ENCODE results near the gene ATP5PF. TPM values are rescaled to one million over a fixed set of nuclear protein-coding genes. Genes with fewer than 3 reads are reported as not detected.
"Not testable (repeated sequence)": the region's sequence is repeated elsewhere in the genome, so short reads cannot be mapped to it uniquely, and the experiment has no call there.

ATP5PF gene, protein sequence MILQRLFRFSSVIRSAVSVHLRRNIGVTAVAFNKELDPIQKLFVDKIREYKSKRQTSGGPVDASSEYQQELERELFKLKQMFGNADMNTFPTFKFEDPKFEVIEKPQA
- polyA plus RNA-seq, result 100 to 1,000 TPM; 150 to 435 (median 420) TPM

DNA sequence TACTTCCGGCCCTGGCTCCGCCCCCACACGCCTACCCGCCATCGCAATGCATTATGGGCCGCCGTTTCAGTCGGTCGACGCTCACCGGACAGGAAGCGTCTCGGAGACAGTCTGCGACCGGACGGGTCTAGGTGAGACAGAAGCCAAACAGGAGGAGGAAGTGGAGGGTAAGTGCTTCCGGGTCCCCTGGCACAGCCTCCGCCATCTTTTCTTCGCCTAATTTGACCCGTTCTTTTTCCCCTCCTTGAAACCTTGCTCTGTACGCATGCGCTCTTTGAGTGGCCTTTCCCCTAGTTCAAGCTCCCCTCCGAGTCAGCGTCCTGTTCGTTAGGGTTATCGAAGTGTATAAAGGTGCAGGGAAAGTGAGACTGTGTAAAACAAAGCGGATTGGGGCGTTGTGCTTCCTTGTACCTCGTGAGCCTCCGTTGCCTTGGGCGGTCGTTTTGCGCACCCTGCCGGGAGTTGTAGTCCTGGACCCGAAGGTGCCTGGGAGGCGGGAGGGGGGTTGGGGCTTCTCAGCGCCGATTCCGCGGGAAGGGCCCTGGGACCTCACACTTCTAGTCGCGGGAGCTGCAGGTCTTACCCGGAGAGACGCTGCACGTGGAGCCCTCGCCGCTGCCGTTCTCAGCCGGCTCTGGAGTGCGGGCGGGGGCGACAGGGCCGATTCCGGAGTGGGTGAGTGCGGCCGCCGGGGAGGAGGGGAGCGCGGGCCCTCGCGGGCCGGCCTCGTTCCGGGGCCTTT, at the start of gene ATP5PF, which contains the start of gene GABPA:
Gene ATP5PF (minus strand): TSS at position 1 of the 742 bp plus-strand sequence. CDS start 5,110 bp downstream, outside the sequence.
Gene GABPA (plus strand): TSS at position 69 of the 742 bp plus-strand sequence. CDS start 6,627 bp downstream, outside the sequence.
- peak within 1 kb of the TSS; percentile 90 for H3K27ac ChIP-seq (ENCODE audit: low read depth, low read length)
- WGBS, 3 donors, result 0 to 1% (median 1%) methylated on average over 52 to 64 of the region's 64 CpGs

- WGBS, 3 donors, result 90 to 94% (median 93%) methylated on average over 48 to 52 of the region's 52 CpGs
- not testable (repeated sequence) for H3K27ac ChIP-seq (ENCODE audit: low read depth, low read length)
Observed at GRCh38 chr21:25778126-25778875, 43.6 kb upstream of the ATP5PF start.

GRCh38 chr21:25776440-25776839, 41.7 kb upstream of the ATP5PF start:
- WGBS, 3 donors, result 76 to 85% (median 84%) methylated on average over 4 of the region's 4 CpGs
- no peak overlapping the region for H3K27ac ChIP-seq (ENCODE audit: low read depth, low read length)

DNA sequence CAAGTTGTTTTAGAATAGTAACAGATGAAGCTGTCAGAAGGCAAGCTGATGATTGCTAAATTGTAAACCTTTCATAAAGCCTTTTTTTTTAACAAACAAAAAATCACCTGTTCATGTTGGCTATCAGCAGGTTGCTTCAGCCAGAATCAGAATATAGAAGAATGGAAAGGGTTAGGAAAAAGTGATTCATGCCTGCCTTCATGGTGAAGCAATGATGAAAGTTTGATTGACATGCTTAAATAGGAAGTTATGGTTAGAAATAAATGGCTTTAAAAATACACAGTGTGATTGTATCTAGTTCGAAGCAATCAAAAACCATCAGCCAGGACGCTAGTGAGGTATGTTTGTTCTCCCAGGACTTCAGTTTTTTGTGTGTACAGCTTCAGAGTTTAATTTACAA, 38.0 kb upstream of the ATP5PF start:
- no peak overlapping the region for H3K27ac ChIP-seq (ENCODE audit: low read depth, low read length)
- 21 to 39% (median 35%) methylated on average over 2 of the region's 2 CpGs for WGBS, 3 donors

DNA sequence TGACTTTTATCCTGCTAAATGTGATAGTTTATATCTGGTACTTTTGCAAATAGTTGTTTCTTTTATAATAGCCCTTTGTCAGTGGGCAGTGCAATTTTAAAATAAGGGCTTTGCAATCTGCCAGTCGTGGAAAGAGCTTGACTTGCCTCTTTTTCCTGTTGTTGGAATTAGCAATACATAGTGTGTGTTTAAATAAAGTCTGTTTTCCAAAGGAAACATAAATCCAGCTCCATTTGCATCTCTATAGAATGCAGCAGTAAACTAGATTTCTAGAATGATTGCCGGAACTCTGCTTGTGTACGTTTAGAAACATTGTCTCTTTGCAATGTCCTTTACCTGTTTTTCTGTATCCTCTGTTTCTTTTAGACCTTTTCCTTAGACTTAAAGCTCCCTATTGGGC, 33.2 kb upstream of the ATP5PF start:
- H3K27ac ChIP-seq (ENCODE audit: low read depth, low read length), result no peak overlapping the region
- WGBS, 3 donors, result 83 to 87% (median 87%) methylated on average over 3 of the region's 3 CpGs

DNA sequence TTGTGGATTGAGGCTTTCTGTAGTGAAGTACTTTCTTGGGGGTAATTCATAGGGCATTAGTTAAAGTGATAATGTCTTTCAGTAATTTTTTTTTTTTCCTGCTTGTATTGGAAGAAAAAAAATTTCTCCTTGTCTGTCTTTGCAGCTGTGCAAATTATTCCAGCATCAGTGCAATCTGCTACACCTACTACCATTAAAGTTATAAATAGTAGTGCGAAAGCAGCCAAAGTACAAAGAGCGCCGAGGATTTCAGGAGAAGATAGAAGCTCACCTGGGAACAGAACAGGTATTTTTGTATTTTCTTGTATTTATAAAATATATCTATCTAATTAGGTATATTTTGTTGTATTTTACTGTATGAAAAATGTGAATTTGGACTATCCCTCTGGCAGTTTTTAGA, 29.4 kb upstream of the ATP5PF start:
- 72 to 99% (median 94%) methylated on average over 3 of the region's 3 CpGs for WGBS, 3 donors

GRCh38 chr21:25760677-25761076, 26.0 kb upstream of the ATP5PF start:
- 89 to 95% (median 89%) methylated on average over 1 of the region's 1 CpG for WGBS, 3 donors
- H3K27ac ChIP-seq (ENCODE audit: low read depth, low read length), result no peak overlapping the region

More for the DNA sequence above, 29.4 kb upstream of the ATP5PF start:
- H3K27ac ChIP-seq (ENCODE audit: low read depth, low read length), result no peak overlapping the region

DNA sequence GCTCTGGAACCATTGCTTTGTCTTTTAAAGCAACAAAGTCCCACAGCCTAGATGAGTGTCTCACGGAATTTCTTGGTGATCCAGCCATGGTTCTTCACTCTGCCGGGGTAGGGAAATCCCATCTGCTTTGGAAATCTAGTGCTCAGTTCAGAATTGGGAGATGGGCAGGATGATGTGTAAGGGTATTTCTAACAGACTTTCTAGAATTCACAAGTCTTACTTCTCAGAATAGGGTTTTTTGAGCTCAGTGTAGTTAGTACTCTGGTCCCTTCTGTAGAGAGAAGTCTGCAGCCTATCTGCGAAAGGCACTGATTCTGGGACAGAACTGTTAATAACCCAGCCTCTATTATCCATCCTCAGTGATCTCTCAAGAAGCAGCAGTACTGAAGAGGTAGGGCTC, 25.4 kb upstream of the ATP5PF start:
- 96 to 97% (median 97%) methylated on average over 3 of the region's 3 CpGs for whole genome bisulfite sequencing, 3 donors
- no peak overlapping the region for H3K27ac ChIP-seq (ENCODE audit: low read depth, low read length)

DNA sequence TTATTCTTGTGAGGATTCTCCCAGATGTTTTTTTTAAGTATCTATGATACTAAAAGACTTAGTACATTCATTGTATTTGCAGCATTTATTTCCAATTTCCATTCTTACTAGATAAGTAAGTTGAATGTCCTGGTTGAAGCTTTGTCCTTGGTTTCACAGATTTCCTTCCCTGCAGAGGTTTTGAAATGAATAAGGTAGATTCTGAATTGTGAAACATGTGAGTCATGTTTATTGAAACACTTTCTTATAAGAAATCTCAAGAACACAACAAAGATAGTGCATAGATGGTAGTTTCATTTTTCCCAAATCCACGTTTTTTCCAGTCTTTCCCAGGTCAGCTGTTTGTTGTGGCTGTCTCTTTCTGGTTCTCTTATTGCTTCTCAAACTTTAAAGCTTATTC, 24.9 kb upstream of the ATP5PF start:
- H3K27ac ChIP-seq (ENCODE audit: low read depth, low read length), result no peak overlapping the region
- WGBS, 3 donors, result 65 to 78% (median 74%) methylated on average over 1 of the region's 1 CpG

- no peak overlapping the region for H3K27ac ChIP-seq (ENCODE audit: low read depth, low read length)
Observed at GRCh38 chr21:25757531-25757930, 22.8 kb upstream of the ATP5PF start.

GRCh38 chr21:25756190-25756932, 21.7 kb upstream of the ATP5PF start:
- WGBS, 3 donors, result 71 to 87% (median 75%) methylated on average over 6 of the region's 6 CpGs
- peak overlapping the region; percentile 42 for H3K27ac ChIP-seq (ENCODE audit: low read depth, low read length)

GRCh38 chr21:25752416-25752815, 17.7 kb upstream of the ATP5PF start:
- 94 to 100% (median 100%) methylated on average over 1 of the region's 1 CpG for WGBS, 3 donors

GRCh38 chr21:25750085-25750484, 15.4 kb upstream of the ATP5PF start:
- H3K27ac ChIP-seq (ENCODE audit: low read depth, low read length), result no peak overlapping the region
- WGBS, 3 donors, result 74 to 91% (median 75%) methylated on average over 6 of the region's 6 CpGs

More at GRCh38 chr21:25752416-25752815, 17.7 kb upstream of the ATP5PF start:
- no peak overlapping the region for H3K27ac ChIP-seq (ENCODE audit: low read depth, low read length)

GRCh38 chr21:25744854-25745253, 10.2 kb upstream of the ATP5PF start:
- H3K27ac ChIP-seq (ENCODE audit: low read depth, low read length), result no peak overlapping the region
- 98 to 100% (median 100%) methylated on average over 2 of the region's 2 CpGs for WGBS, 3 donors

- 93 to 97% (median 96%) methylated on average over 3 of the region's 3 CpGs for WGBS, 3 donors
- H3K27ac ChIP-seq (ENCODE audit: low read depth, low read length), result no peak overlapping the region
Observed at GRCh38 chr21:25742900-25743299, 8.2 kb upstream of the ATP5PF start.

DNA sequence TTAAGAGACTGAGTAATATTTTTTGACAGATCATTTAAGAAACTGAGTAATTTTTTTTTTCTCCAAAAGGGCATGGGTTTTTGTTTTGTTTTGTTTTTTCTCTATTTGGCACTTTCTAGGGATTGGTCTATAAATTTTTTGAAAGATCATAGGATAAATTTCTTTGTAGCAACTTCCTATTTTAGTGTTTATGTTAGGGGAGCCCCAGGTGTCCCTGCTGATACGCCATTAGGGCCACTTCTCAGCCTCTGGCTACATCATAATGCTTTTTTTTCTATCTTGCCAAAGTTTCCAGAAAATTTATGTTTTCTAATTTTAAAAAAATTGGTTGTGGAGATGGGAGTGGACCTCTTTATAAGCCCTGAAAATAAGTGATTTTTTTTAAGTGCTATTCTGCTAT, 2.7 kb upstream of the ATP5PF start:
- no peak overlapping the region for H3K27ac ChIP-seq (ENCODE audit: low read depth, low read length)
- whole genome bisulfite sequencing, 3 donors, result 43 to 59% (median 53%) methylated on average over 1 of the region's 1 CpG

DNA sequence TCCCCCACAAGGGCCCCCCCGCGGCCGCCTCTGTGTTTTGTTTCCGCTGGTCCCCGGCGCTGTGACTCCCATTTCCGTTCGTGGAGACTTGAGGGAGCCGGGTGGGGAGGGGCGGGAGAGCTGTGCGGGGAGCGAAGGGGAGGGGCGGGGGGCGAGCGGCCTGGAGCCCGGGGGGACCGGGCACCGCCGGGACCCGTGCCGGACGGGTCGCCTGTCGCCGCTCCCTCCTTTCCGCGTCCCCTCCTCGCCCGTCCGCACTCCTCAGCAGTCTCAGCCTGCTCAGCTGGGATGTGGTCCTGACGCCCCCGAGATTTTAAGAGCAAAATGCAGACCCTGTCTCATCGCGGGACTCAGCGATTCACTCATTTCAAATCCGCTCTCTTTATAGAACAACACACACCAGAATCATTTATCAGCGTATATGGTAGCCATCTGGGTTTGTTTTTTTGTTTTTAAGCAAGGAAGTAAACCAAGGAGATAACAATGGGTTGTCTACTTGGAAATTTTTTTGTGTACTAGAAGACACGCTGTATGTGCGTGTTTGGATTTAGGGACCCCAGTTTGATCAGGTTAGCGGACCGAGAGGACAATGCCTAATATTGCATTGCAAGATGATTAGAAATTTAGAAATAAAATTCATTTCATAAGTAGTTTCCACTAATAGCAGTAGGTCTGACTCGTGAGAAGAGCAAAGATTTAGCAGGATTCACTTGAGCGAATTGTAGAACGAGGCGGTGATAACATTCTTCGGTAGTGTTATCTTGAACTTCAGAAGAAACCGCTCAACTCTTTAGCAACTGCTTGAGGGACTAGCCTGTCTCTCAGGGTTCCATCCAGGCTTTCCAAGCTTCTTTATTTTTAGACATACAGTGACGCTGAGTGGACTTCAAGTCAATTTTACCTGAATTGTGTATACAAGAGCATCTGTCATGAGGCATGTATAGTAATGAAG, 1.2 kb upstream of the ATP5PF start:
- no peak overlapping the region for H3K27ac ChIP-seq (ENCODE audit: low read depth, low read length)
- 0 to 1% (median 0%) methylated on average over 32 to 48 of the region's 48 CpGs for WGBS, 3 donors

DNA sequence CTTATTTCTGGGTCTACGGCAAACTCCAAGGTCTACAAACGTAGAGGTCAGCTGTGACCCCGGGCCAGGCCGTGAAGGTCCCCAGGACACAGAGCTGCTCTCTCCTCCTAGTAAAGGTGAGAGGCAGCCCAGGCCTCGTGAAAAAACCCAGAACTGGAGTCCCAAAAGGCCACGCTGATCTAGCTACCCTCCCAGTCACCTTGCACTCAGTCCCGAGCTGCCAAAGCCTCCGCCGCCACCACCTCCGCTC, 125 bp downstream of the ATP5PF start:
- peak overlapping the region; percentile 82 for H3K27ac ChIP-seq (ENCODE audit: low read depth, low read length)
- 0 to 1% (median 0%) methylated on average over 10 of the region's 10 CpGs for WGBS, 3 donors

Data from adipose tissue (tissue), 3 donors.